Endothelial cell of umbilical vein (primary cell): Measurements from ENCODE around the gene HBZ. TPM values are rescaled to one million over a fixed set of nuclear protein-coding genes. Genes with fewer than 3 reads are reported as not detected.
"Not testable (repeated sequence)": the region's sequence is repeated elsewhere in the genome, so short reads cannot be mapped to it uniquely, and the experiment has no call there.

Experiments
- BruUV-seq: library from RNA; stranded (reverse); fragments of 400-500 nt; replicated peaks from 2 replicates; lab custom pipeline; 2021; lab: Mats Ljungman, UMichigan
- CTCF ChIA-PET: fragments of 300-600, 350-600 bp; sonication (Branson Sonifier 250); formaldehyde crosslinking; loops from one replicate; lab custom pipeline; 2021; ENCODE audit warnings: antibody characterized with exemption, inconsistent platforms; lab: Charles Lee
- POLR2A ChIA-PET: fragments of 300-600, 350-600 bp; sonication (Branson Sonifier 250); formaldehyde crosslinking; loops from one replicate; lab custom pipeline; 2021; ENCODE audit warnings: antibody characterized with exemption, inconsistent platforms; lab: Charles Lee
- DNase-seq: peaks from one replicate; pipeline ENCODE4 v3.0.0-alpha.2; 2011; ENCODE audit warnings: low read depth, low spot score
- FAIRE-seq: peaks from 2 replicates; lab custom pipeline; 2011; peaks lifted over from hg19 to GRCh38; lab: Jason Lieb, UNC
- H2AFZ ChIP-seq: 2 replicates; pipeline ENCODE4 v1.6.0; 2012; ENCODE audit warnings: low read depth, low read length, control low read depth, inconsistent platforms
- H3K27ac ChIP-seq: 2 replicates; pipeline ENCODE4 v1.5.1; 2011; ENCODE audit warnings: low read depth, mild to moderate bottlenecking, control low read depth, low read length, moderate library complexity; ENCODE audit not compliant: insufficient read depth
- H3K27me3 ChIP-seq, 2 experiments: 2 replicates each; pipeline versions ENCODE4 v1.6.0 to v1.6.1; 2011; ENCODE audit warnings: low read length in 2 of 2, mixed read lengths in 1 of 2; ENCODE audit not compliant: control insufficient read depth in 2 of 2, insufficient read depth in 2 of 2
- H3K36me3 ChIP-seq, 2 experiments: 2 replicates in 1 of 2; 3 replicates in 1 of 2; pipeline ENCODE4 v1.5.1; 2011; ENCODE audit warnings: low read length in 2 of 2, mild to moderate bottlenecking in 1 of 2, moderate library complexity in 1 of 2; ENCODE audit not compliant: control insufficient read depth in 2 of 2, insufficient read depth in 2 of 2; ENCODE audit errors: extremely low read depth in 1 of 2
- H3K4me1 ChIP-seq: 3 replicates; pipeline ENCODE4 v1.5.1; 2011; ENCODE audit warnings: mild to moderate bottlenecking, low read length; ENCODE audit not compliant: control insufficient read depth, insufficient read depth; ENCODE audit errors: extremely low read depth
- H3K4me2 ChIP-seq: 2 replicates; pipeline ENCODE4 v1.6.1; 2011; ENCODE audit warnings: low read length, control low read depth, mixed read lengths; ENCODE audit not compliant: insufficient read depth
- H3K4me3 ChIP-seq, 3 experiments: fragments of 200-600 bp in 1 of 3; sonication (generic), shearing (Covaris generic) in 1 of 3; replicated peaks in 1 of 3; 2 replicates each; pipeline ENCODE4 v1.5.1; 2011 to 2016; ENCODE audit warnings: control low read depth in 3 of 3, low read length in 3 of 3, mild to moderate bottlenecking in 2 of 3, inconsistent platforms in 1 of 3, low read depth in 1 of 3, moderate library complexity in 1 of 3; ENCODE audit not compliant: insufficient read depth in 1 of 3
- H3K79me2 ChIP-seq: 2 replicates; pipeline ENCODE4 v1.6.0; 2012; ENCODE audit warnings: low read length, inconsistent platforms; ENCODE audit not compliant: control insufficient read depth, insufficient read depth
- H3K9ac ChIP-seq: replicated peaks from 2 replicates; pipeline ENCODE3; 2011; ENCODE audit warnings: low read length, control low read depth; ENCODE audit not compliant: insufficient read depth; ENCODE audit errors: extremely low read depth
- H3K9me1 ChIP-seq: replicated peaks from 3 replicates; pipeline ENCODE4 v1.6.0; 2011; ENCODE audit warnings: mild to moderate bottlenecking, low read length; ENCODE audit not compliant: control insufficient read depth, insufficient read depth; ENCODE audit errors: extremely low read depth
- H3K9me3 ChIP-seq: replicated peaks from 2 replicates; pipeline ENCODE4 v1.5.1; 2012; ENCODE audit warnings: low read length, inconsistent platforms; ENCODE audit not compliant: control insufficient read depth, insufficient read depth
- H4K20me1 ChIP-seq: replicated peaks from 2 replicates; pipeline ENCODE3; 2011; ENCODE audit warnings: mild to moderate bottlenecking, low read length; ENCODE audit not compliant: control insufficient read depth, insufficient read depth; ENCODE audit errors: extremely low read depth
- EZH2 ChIP-seq: IDR thresholded peaks from 2 replicates; pipeline ENCODE4 v1.6.1; 2012; ENCODE audit warnings: borderline replicate concordance, low read depth, mild to moderate bottlenecking, moderate library complexity, low read length, inconsistent platforms; ENCODE audit not compliant: severe bottlenecking
- FOS ChIP-seq: IDR thresholded peaks from 2 replicates; pipeline ENCODE4 v1.6.1; 2011; ENCODE audit warnings: mild to moderate bottlenecking, low read length, moderate library complexity, borderline replicate concordance; ENCODE audit not compliant: insufficient read depth
- GATA2 ChIP-seq: IDR thresholded peaks from 2 replicates; pipeline ENCODE4 v1.7.0; 2011; ENCODE audit warnings: low read depth, mild to moderate bottlenecking, moderate library complexity, mixed read lengths, low read length; ENCODE audit not compliant: insufficient read length, insufficient read depth
- JUN ChIP-seq: IDR thresholded peaks from 2 replicates; pipeline ENCODE4 v1.6.1; 2011; ENCODE audit warnings: borderline replicate concordance, low read depth; ENCODE audit not compliant: insufficient read length, insufficient read depth
- MYC ChIP-seq: IDR thresholded peaks from one replicate; pipeline ENCODE4 v1.6.1; 2011; ENCODE audit warnings: mild to moderate bottlenecking, low read depth, low read length
- POLR2A ChIP-seq: IDR thresholded peaks from 2 replicates; pipeline ENCODE4 v1.6.1; 2012; ENCODE audit warnings: low read depth, mild to moderate bottlenecking, control low read depth, low read length
- POLR2AphosphoS5 ChIP-seq: IDR thresholded peaks from 2 replicates; pipeline ENCODE4 v1.6.1; 2012; ENCODE audit warnings: low read depth, mild to moderate bottlenecking, control low read depth, low read length, moderate library complexity; ENCODE audit not compliant: insufficient read depth
- dilution Hi-C: fragments of 300-500 bp; cut with MboI; formaldehyde crosslinking; loops from one replicate; pipeline ENCODE4 v1.15.0; 2019; ENCODE audit warnings: low sequenced_read_pairs; ENCODE audit not compliant: extremely low pct_ligation_motif_present
- intact Hi-C: fragments of 100-400 bp; cut with micrococcal nuclease; formaldehyde crosslinking; loops from one replicate; pipeline ENCODE4 v1.10.0; 2022
- polyA plus RNA-seq, 4 experiments: library from polyadenylated mRNA; depleted of rRNA in 3 of 4; stranded (reverse) in 3 of 4; unstranded in 1 of 4; fragments of >200 nt; gene quantifications; 2 replicates each; pipeline versions ENCODE4 v1.2.1 to v1.2.3, GENCODE V29; 2011 to 2012; ENCODE audit warnings: missing spikeins in 1 of 4
- total RNA-seq: library from RNA; stranded (reverse); gene quantifications from 2 replicates; pipeline ENCODE4 v1.2.3, GENCODE V29; 2021
- TF ChIP-seq, protein P1 (sequence below): IDR thresholded peaks from 2 replicates; pipeline ENCODE4 v1.6.1; 2011; ENCODE audit not compliant: insufficient read depth, insufficient read length
- TF ChIP-seq, protein P2 (sequence below), 2 donors: IDR thresholded peaks; 1 replicate in 1 of 2; 2 replicates in 1 of 2; pipeline ENCODE4 v1.5.1; 2011; ENCODE audit warnings: low read length in 2 of 2, mild to moderate bottlenecking in 2 of 2, moderate library complexity in 2 of 2, control low read depth in 1 of 2, inconsistent platforms in 1 of 2, low read depth in 1 of 2; ENCODE audit not compliant: insufficient read depth in 1 of 2; ENCODE audit errors: extremely low read depth in 1 of 2

HBZ gene
- total and polyA plus RNA-seq, 2 donors (not counting 3 experiments of a cell fraction or from before 2014, with no cell fraction given) = not detected

DNA sequence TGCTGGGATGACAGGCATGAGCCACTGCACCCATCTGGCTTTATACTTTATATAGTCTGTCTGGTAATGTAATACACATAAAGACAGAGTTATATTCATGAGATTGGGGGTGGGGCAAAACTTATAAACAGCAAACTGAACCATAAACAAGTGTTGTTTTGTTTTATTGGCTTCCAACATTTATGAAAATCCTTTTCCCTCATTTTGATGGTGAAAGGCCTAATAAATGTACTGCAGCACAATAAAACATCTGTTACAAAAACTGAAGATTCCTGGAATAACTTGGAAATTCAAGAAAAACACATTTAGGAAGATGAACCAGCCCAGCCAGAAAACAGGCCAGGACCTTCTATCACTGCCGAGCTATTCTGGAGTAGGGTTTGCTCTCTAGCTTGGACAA is 30.1 kb upstream of the HBZ start:
- ChIA-PET CTCF (interaction anchor here (2.2 kb wide), 1 partner anchor 15 kb away, joined by 8 read pairs; no protein-coding TSS in a partner anchor), POLR2A (no interaction called here)
- Histone ChIP-seq H3K79me2 (no peaks in the 10 kb centered on the region), H3K27me3 (no peaks in the 10 kb centered on the region), H3K4me3 (no peak overlapping the region), H3K9me3 (no peaks in the 10 kb centered on the region), H3K9ac (no peak overlapping the region), H3K9me1 (no peaks in the 10 kb centered on the region), H4K20me1 (no peaks in the 10 kb centered on the region), H3K4me1 (no peaks in the 10 kb centered on the region), H3K4me2 (no peak overlapping the region), H2AFZ (no peak overlapping the region), H3K27ac (no peak overlapping the region), H3K36me3 (peaks cover 0 to 7% of the 10 kb centered on the region in 2 experiments)
- FAIRE-seq (no peak), DNase-seq (no peak)
- dilution Hi-C loops = no loop called here
- no TSS peak for BruUV-seq
- intact Hi-C loops = no loop called here
- TF ChIP-seq EZH2 = no peak
- TF ChIP-seq JUN = no peak
- no peak for TF ChIP-seq MYC
- TF ChIP-seq POLR2AphosphoS5 = no peak
- TF ChIP-seq, protein P1, sequence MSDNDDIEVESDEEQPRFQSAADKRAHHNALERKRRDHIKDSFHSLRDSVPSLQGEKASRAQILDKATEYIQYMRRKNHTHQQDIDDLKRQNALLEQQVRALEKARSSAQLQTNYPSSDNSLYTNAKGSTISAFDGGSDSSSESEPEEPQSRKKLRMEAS = no peak
- TF ChIP-seq POLR2A = no peak
- TF ChIP-seq GATA2 = no peak
- TF ChIP-seq, protein P2, sequence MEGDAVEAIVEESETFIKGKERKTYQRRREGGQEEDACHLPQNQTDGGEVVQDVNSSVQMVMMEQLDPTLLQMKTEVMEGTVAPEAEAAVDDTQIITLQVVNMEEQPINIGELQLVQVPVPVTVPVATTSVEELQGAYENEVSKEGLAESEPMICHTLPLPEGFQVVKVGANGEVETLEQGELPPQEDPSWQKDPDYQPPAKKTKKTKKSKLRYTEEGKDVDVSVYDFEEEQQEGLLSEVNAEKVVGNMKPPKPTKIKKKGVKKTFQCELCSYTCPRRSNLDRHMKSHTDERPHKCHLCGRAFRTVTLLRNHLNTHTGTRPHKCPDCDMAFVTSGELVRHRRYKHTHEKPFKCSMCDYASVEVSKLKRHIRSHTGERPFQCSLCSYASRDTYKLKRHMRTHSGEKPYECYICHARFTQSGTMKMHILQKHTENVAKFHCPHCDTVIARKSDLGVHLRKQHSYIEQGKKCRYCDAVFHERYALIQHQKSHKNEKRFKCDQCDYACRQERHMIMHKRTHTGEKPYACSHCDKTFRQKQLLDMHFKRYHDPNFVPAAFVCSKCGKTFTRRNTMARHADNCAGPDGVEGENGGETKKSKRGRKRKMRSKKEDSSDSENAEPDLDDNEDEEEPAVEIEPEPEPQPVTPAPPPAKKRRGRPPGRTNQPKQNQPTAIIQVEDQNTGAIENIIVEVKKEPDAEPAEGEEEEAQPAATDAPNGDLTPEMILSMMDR (IDR thresholded peaks at IDR 0.05; ENCODE audit: extremely low read depth in 1 of 2, insufficient read depth in 1 of 2, low read depth in 1 of 2, low read length in 2 of 2) = no peak
- TF ChIP-seq FOS = no peak

DNA sequence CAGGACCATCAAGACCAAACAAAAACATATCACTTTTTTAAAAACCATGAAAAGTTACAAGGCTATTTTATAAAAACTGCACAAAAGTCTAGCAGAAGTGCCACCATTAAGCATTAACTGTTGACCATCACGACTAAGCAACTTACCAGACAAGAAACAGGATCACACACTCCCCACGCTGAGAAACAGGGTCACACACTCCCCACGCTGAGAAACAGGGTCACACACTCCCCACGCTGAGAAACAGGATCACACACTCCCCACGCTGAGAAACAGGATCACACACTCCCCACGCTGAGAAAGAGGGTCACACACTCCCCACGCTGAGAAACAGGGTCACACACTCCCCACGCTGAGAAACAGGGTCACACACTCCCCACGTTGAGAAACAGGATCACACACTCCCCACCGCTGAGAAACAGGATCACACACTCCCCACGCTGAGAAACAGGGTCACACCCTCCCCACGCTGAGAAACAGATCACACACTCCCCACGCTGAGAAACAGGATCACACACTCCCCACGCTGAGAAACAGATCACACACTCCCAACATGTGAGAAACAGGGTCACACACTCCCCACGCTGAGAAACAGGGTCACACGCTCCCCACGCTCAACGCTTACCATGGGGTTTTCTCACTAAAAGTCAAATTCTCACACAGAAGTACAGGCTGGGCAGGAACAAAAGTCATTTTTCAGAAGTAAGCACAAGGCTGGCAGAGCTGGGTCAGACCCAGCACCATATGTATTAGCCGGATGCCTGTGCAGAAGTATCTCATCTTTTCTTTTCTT is 28.7 kb upstream of the HBZ start:
- H3K4me2 ChIP-seq, H3K4me1 ChIP-seq, DNase-seq, H3K27me3 ChIP-seq, H3K27ac ChIP-seq, intact Hi-C loops, dilution Hi-C loops, H4K20me1 ChIP-seq, H2AFZ ChIP-seq, H3K4me3 ChIP-seq, H3K9ac ChIP-seq, FAIRE-seq, BruUV-seq, H3K9me1 ChIP-seq, H3K79me2 ChIP-seq, H3K9me3 ChIP-seq, POLR2A ChIA-PET, H3K36me3 ChIP-seq: not testable (repeated sequence)
- CTCF ChIA-PET = interaction anchor here (2.2 kb wide), 1 partner anchor 17 kb away, joined by 8 read pairs; no protein-coding TSS in a partner anchor
